Memory B cell (primary cell): Measurements from ENCODE around the gene SEC16A.
"Not testable (repeated sequence)": the region's sequence is repeated elsewhere in the genome, so short reads cannot be mapped to it uniquely, and the experiment has no call there.

Experiments used
- ATAC-seq: fragments of 150-1000 bp; cut with Tn5 transposase; 2 replicates; pipeline ENCODE4 v1.10.0; 2021; ENCODE audit warnings: low read depth, mild to moderate bottlenecking, moderate library complexity
- DNase-seq, 2 donors: peaks; one replicate each; pipeline ENCODE4 v3.0.0; 2022; ENCODE audit warnings: low spot score in 2 of 2
- H3K27ac Mint-ChIP-seq: one replicate; pipeline ENCODE4 v1.8.0; 2022; ENCODE audit warnings: mild to moderate bottlenecking, moderate library complexity, mixed read lengths
- H3K27me3 Mint-ChIP-seq: one replicate; pipeline ENCODE4 v1.8.0; 2022; ENCODE audit warnings: mixed read lengths
- H3K36me3 Mint-ChIP-seq: one replicate; pipeline ENCODE4 v1.8.0; 2022; ENCODE audit warnings: mild to moderate bottlenecking, mixed read lengths
- H3K4me1 Mint-ChIP-seq: one replicate; pipeline ENCODE4 v1.8.0; 2022; ENCODE audit warnings: mixed read lengths
- H3K4me3 Mint-ChIP-seq: one replicate; pipeline ENCODE4 v1.8.0; 2022; ENCODE audit warnings: mild to moderate bottlenecking, moderate library complexity, mixed read lengths
- H3K9me3 Mint-ChIP-seq: one replicate; pipeline ENCODE4 v1.8.0; 2022; ENCODE audit warnings: mixed read lengths

The SEC16A gene

DNA sequence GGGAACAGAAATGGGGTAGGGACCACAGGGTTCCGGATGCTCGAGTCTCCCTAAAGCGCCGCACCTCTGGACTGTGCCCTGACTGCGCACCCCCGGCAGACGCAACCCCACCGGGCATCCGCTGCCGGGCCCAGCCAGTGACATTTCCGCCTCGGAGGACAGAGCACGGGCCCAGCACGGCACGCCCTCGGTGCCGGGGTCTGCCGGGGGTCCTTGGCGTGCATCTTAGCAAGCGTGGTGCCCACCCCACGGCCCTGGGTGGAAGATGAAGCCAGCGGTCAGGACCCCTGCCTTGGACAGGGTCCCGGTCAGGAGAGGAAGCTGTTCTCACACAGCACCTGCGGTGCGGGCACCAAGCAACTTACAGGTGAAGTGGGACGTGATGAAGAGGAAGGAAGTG lies 50.2 kb downstream of the SEC16A start:
- no peak overlapping the region for H3K4me3 Mint-ChIP-seq
- no peaks in the 10 kb centered on the region for H3K27me3 Mint-ChIP-seq
- ATAC-seq (no peak), DNase-seq (no peak)
- H3K36me3 Mint-ChIP-seq, result peaks cover 2% of the 10 kb centered on the region
- no peak overlapping the region for H3K27ac Mint-ChIP-seq
- H3K4me1 Mint-ChIP-seq, result peaks cover 17% of the 10 kb centered on the region
- no peaks in the 10 kb centered on the region for H3K9me3 Mint-ChIP-seq

DNA sequence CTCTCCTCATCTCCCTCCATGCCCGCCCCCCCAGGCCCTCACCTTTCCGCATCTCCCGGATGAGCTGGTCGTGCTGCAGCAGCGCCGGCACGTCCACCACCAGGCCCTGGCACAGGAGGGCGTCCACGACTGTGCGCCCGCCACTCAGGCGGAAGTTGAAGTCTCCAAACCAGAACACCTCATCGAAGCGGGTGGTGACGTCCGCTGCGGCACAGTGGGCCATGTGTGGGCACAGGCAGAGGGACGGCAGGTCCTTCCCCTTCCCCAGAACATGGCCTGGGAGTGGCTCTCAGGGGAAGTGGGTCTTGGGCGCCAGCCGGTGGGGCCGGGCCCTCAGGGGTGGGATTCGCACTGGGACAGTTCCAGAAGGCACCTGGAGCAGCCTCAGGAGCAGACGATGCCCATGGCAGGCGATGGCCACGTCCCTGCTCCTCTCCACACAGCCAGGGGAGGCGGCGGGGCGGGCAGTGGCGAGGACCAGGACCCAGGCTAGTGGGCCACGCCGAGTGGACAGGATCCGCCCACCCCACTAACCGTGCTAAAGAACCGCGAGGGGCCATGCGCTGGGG lies 51.0 kb downstream of the SEC16A start:
- no peak overlapping the region for H3K27ac Mint-ChIP-seq
- H3K4me3 Mint-ChIP-seq, result no peak overlapping the region
- H3K4me1 Mint-ChIP-seq, result peaks cover 10% of the 10 kb centered on the region
- DNase-seq (no peak), ATAC-seq (no peak)
- H3K36me3 Mint-ChIP-seq, result peaks cover 2% of the 10 kb centered on the region
- no peaks in the 10 kb centered on the region for H3K9me3 Mint-ChIP-seq
- no peaks in the 10 kb centered on the region for H3K27me3 Mint-ChIP-seq

DNA sequence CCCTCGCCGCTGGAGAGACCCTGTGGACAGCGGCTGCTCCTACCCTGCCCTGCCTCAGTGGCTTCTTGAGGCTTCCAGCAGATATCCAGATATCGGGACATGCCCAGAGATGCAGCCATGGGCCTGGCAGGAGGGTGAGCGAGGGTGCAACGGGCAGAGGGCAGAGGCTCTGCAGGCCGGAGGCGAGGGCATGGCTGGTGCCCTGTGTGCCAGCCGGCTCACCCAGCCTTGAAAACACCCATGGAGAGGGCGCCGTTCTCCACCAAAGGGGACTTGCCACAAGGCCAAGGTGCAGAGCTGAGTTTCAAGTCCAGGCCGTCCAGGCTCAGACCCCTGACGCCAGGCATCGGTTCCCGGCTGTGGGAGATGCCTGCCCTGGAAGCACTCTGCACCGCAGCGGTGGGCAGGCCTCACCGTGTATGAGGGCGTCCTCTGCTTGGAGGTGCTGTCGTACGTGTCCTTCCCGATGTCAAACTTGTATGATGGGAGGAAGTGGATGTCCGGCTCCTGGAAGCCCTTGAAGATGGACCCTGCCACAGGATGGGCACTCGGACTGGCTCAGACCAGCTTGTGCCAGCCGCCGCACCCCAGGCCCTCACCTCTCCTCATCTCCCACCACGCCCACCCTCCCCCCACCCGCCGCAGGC lies 52.1 kb downstream of the SEC16A start:
- no peak for ATAC-seq
- DNase-seq, result no peak
- Mint-ChIP-seq H3K36me3 (peaks cover 2% of the 10 kb centered on the region), H3K4me1 (peaks cover under 1% of the 10 kb centered on the region), H3K27me3 (no peaks in the 10 kb centered on the region), H3K4me3 (no peak overlapping the region), H3K27ac (no peak overlapping the region), H3K9me3 (no peaks in the 10 kb centered on the region)

DNA sequence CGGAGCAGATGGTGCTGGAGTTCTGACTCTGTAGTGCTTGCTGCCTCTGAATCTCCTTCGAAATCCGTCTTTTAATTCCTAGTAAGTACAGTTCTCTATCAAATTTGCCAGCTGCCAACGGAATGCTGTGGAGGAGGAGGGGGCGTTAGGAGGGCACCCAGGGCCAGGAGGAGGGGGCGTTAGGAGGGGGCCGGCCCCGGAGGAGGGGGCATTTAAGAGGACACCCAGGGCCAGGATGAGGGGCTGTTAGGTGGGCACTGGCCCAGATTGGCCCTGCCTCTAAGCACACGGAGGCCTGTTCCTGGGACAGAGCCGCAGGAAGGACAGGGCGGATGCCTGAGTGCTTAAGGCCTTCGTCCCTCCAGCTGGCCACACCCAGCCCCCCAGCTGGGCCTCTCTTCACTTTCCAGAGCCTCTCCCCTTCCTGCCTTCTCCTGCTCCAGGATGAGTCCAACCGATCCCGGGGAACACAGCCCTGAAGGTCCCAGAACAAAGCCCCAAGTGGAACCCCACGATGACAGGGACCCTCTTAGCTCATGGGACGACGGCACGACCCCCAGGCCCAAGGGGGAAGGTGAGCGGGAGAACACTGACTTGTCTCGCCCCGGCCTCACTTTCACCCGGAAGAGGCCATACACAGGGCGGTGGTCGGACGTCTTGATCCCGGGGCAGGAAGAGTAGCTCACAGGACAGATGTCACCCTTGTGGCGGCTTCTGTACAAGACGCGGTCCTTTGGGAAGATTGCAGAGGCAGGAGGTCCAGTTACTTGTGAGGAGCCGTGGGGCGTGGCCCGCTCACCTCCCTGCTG lies 53.0 kb downstream of the SEC16A start:
- peaks cover 4% of the 10 kb centered on the region for H3K36me3 Mint-ChIP-seq
- no peak for ATAC-seq
- no peak overlapping the region for H3K4me3 Mint-ChIP-seq
- H3K4me1 Mint-ChIP-seq, result no peaks in the 10 kb centered on the region
- H3K27me3 Mint-ChIP-seq, result no peaks in the 10 kb centered on the region
- DNase-seq, result no peak
- H3K9me3 Mint-ChIP-seq, result no peaks in the 10 kb centered on the region
- H3K27ac Mint-ChIP-seq, result no peak overlapping the region

DNA sequence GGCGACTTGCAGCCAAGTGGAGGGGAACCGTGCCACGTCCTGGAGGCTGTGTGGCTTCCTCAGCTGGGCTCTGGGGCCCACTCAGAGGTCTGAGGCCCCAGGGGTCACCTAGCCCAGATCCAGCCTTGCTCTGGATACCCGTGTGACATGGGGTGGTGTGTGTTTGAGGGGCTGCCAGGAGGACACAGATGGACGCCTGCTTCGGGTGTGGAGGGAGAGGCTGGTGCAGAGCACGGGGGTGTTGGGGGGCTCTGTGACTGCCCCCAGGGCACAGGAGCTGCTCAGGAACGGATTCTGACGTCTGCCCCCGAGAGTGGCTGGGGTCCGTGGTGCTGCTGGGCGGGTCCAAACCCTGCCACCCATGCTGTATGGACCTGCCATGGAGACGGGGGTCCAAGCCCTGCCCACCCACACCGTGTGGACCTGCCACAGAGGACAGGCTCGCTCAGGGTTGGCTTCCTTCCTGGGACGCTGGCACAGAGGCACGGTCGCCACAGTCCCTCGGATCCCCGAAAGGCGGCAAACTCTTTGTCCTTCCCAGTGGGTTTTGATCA lies 53.7 kb downstream of the SEC16A start:
- H3K27me3 Mint-ChIP-seq, result no peaks in the 10 kb centered on the region
- DNase-seq (no peak), ATAC-seq (no peak)
- H3K36me3 Mint-ChIP-seq, result peaks cover 4% of the 10 kb centered on the region
- H3K4me1 Mint-ChIP-seq, result no peaks in the 10 kb centered on the region
- H3K9me3 Mint-ChIP-seq, result no peaks in the 10 kb centered on the region
- H3K27ac Mint-ChIP-seq, result no peak overlapping the region
- no peak overlapping the region for H3K4me3 Mint-ChIP-seq

DNA sequence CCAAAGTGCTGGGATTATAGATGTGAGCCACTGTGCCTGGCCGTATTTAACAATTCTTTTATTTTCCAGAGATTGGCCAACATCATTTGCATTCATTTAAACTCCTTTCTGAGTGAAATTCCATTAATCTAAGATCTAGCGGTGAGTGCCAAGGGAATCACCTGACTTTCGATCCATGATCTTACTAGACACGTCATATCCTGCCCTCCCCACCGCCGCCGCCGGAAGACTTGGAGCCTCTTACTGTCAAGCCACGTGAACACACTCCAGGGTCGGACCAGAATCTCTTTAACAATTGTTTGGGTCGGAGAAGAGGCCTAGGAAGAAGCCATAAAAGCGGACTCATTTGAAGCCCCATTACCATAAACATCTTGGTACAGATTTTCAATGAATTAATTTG lies 56.1 kb downstream of the SEC16A start:
- Mint-ChIP-seq H3K27me3 (no peaks in the 10 kb centered on the region), H3K27ac (no peak overlapping the region), H3K9me3 (no peaks in the 10 kb centered on the region), H3K36me3 (peaks cover 7% of the 10 kb centered on the region), H3K4me1 (no peaks in the 10 kb centered on the region), H3K4me3 (no peak overlapping the region)
- ATAC-seq, result no peak
- no peak for DNase-seq

DNA sequence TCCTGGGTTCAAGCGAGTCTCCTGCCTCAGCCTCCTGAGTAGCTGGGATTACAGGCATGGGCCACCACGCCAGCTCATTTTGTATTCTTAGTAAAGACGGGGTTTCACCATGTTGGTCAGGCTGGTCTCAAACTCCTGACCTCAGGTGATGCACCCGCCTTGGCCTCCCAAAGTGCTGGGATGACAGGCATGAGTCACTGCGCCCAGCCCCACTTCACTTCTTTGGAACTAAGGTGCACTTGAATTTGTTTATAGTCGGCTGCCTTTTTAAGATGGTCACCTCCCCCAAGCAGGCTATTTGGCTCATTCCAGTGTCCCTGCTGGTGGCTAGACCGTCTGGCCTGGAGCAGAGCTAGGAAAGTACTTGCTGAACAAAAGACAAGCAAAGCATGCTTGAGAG lies 57.5 kb downstream of the SEC16A start:
- not testable (repeated sequence) for DNase-seq, H3K4me1 Mint-ChIP-seq, ATAC-seq, H3K4me3 Mint-ChIP-seq, H3K9me3 Mint-ChIP-seq, H3K27ac Mint-ChIP-seq, H3K36me3 Mint-ChIP-seq, H3K27me3 Mint-ChIP-seq

DNA sequence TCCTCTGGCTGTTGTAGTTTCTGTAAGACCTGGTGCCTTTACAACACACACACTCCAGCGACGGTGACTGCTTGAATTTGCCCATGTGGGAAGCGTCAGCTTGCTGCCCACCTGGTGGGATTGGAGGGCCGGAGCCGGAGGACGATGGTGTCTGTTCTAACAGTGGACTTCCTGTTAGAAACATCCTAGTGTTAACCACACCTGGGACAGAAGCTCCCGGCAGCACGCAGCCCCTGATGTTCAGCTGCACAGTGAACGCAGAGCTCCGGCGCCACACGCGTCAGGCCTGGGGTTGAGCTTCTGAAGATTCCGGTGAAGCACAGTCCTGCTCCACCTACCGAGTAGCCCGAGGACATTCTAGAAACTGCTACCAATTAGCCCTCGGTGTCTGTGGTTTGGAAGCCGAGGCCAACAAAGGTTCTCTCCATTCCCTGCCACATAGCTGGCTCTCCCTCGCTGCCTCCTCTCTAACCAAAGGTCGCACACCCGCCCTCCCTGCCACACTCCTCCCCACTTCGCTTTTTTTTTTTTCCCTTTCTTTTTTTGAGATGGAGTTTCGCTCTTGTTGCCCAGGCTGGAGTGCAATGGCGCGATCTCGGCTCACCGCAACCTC lies 58.0 kb downstream of the SEC16A start:
- Mint-ChIP-seq H3K4me3 (no peak overlapping the region), H3K36me3 (peaks cover 7% of the 10 kb centered on the region), H3K27ac (no peak overlapping the region), H3K9me3 (no peaks in the 10 kb centered on the region), H3K27me3 (no peaks in the 10 kb centered on the region), H3K4me1 (no peaks in the 10 kb centered on the region)
- no peak for ATAC-seq
- no peak for DNase-seq

DNA sequence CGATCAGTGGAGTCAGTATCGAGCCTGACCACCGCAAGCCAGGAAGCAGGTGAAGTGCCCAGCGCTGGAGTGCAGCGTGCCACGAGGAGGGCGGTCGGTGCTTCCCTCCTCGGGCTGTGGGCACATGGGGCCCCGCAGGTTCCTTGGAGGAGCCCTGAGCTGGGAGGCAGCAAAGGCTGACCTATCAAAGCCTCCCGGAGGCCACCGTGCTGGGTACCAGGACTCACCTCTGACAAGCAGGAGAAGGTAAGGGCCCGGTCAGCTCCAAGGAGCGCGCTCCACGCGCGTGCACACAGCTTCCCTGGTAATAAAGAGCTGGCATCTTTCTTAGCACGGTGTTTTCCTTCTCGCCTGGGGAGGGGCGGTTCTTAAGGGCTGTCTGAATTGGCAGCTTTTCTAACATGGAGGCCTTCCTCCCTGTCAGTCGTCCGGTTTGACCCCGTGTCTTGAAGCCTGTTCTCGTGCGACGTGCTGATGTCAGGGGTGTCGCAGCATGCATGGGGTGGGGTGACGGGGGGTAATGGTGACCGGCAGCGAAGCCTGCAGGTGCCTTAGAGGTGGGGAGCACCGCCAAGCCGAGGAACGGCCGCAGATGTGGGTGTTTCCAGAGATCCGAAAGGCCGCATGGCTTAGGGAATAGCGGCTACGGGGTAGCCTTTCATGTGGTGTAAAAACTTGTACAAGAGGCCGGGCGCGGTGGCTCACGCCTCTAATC lies 59.3 kb downstream of the SEC16A start:
- Mint-ChIP-seq H3K36me3 (peaks cover 9% of the 10 kb centered on the region), H3K4me1 (no peaks in the 10 kb centered on the region), H3K4me3 (no peak overlapping the region), H3K27me3 (no peaks in the 10 kb centered on the region), H3K9me3 (no peaks in the 10 kb centered on the region), H3K27ac (no peak overlapping the region)
- no peak for ATAC-seq
- DNase-seq, result no peak

DNA sequence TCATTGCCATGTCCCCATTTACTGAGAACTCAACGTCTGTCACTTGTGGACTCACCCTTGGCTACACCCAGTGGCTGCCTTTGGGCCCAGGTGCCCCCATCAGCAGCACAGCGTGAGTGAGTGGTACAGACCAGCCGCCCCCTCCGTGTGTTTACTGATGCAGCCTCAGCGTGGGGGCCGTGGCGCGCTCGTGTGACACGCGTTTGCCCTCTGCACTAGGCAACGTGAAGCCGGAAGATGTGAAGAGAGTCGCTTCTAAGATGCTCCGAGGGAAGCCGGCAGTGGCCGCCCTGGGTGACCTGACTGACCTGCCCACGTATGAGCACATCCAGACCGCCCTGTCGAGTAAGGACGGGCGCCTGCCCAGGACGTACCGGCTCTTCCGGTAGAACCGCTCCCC lies 60.0 kb downstream of the SEC16A start:
- Mint-ChIP-seq H3K4me3 (no peak overlapping the region), H3K4me1 (no peaks in the 10 kb centered on the region), H3K9me3 (no peaks in the 10 kb centered on the region), H3K27me3 (no peaks in the 10 kb centered on the region), H3K27ac (no peak overlapping the region), H3K36me3 (peaks cover 10% of the 10 kb centered on the region)
- no peak for DNase-seq
- ATAC-seq, result no peak

DNA sequence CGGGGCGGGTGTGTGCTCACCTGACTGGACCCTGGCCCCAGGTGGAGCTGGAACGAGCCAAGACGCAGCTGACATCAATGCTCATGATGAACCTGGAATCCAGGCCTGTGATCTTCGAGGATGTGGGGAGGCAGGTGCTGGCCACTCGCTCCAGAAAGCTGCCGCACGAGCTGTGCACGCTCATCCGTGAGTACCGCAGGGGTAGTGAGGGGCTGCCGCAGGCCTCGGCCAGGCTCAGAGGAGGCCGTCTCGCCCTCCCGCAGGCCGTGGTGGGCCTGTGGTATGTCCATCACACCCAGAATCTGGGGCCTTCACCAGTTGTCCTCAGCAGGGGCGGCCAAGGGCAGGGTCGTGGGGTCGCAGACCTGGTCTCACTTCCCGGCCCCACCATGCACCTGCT lies 61.0 kb downstream of the SEC16A start:
- DNase-seq (no peak), ATAC-seq (no peak)
- H3K4me1 Mint-ChIP-seq, result no peaks in the 10 kb centered on the region
- H3K27me3 Mint-ChIP-seq, result no peaks in the 10 kb centered on the region
- no peak overlapping the region for H3K27ac Mint-ChIP-seq
- H3K4me3 Mint-ChIP-seq, result no peak overlapping the region
- H3K9me3 Mint-ChIP-seq, result no peaks in the 10 kb centered on the region
- H3K36me3 Mint-ChIP-seq, result peaks cover 16% of the 10 kb centered on the region

DNA sequence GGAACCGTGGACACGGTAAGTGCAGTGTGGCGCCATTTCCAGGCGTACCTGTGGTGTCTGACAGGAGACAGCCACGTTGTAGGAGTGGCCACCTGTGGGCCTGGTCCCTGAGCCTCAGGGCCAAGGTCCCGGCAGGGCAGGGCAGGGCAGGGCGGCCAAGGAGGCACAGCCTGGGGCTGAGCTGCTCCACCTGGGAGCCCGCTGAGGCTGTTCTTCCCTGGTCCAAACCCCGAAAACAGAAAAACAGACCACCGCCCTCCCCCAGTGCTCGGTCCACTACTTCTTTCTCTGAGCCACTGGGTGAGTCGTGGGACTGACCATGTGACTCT lies 63.8 kb downstream of the SEC16A start:
- Mint-ChIP-seq H3K4me3 (no peak overlapping the region), H3K27me3 (no peaks in the 10 kb centered on the region), H3K36me3 (peaks cover 24% of the 10 kb centered on the region), H3K4me1 (no peaks in the 10 kb centered on the region), H3K27ac (no peak overlapping the region), H3K9me3 (no peaks in the 10 kb centered on the region)
- DNase-seq (no peak), ATAC-seq (no peak)

DNA sequence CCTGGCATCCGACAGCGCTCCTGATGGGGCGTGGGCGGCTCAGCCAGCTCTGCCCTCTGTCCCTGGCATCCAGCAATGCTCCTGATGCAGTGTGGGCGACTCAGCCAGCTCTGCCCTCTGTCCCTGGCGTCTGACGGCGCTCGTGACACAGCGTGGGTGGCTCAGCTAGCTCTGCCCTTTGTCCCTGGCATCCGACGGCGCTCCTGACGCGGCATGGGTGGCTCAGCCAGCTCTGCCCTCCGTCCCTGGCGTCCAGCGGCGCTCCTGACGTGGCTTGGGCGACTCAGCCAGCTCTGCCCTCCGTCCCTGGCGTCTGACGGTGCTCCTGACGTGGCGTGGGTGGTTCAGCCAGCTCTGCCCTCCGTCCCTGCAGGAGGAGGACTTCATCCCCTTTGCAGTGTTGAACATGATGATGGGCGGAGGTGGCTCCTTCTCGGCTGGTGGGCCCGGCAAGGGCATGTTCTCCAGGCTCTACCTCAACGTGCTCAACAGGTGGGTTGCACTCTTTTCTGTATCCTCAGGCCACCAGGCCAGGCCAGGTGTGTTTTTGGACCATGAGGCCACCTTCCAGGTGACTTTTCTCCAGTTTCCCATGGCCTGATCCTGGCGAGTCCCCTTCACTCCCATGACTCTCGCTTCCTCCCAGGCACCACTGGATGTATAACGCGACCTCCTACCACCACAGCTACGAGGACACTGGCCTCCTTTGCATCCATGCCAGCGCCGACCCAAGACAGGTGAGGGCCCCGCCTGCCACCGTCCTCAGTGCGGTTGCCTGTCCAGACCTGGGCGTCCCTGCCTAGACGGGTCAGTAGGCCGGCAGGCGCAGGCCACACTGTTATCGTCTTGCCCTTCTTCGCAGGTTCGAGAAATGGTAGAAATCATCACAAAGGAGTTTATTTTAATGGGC lies 64.4 kb downstream of the SEC16A start:
- H3K4me1 Mint-ChIP-seq, result no peaks in the 10 kb centered on the region
- ATAC-seq (no peak), DNase-seq (no peak)
- no peaks in the 10 kb centered on the region for H3K9me3 Mint-ChIP-seq
- no peak overlapping the region for H3K27ac Mint-ChIP-seq
- no peak overlapping the region for H3K4me3 Mint-ChIP-seq
- peaks cover 31% of the 10 kb centered on the region for H3K36me3 Mint-ChIP-seq
- H3K27me3 Mint-ChIP-seq, result no peaks in the 10 kb centered on the region
